Activated CD8-positive, alpha-beta T cell treated with anti-CD3 and anti-CD28 coated beads for 36 hours (primary cell): ENCODE results near the gene ATPAF2. TPM values are rescaled to one million over a fixed set of nuclear protein-coding genes. Genes with fewer than 3 reads are reported as not detected.

Source experiments
- ATAC-seq: fragments of 200-7000 bp; cut with Tn5 transposase; one replicate; pipeline ENCODE4 v1.10.0; 2021; ENCODE audit warnings: mild to moderate bottlenecking, moderate library complexity
- CTCF ChIA-PET: fragments of 350-600 bp; sonication (Branson Sonifier 250); formaldehyde crosslinking; loops from one replicate; lab custom pipeline; 2021; ENCODE audit warnings: antibody characterized with exemption; lab: Charles Lee
- POLR2A ChIA-PET: fragments of 350-600 bp; sonication (Branson Sonifier 250); formaldehyde crosslinking; loops from one replicate; lab custom pipeline; 2021; ENCODE audit warnings: antibody characterized with exemption; lab: Charles Lee
- DNase-seq: peaks from one replicate; pipeline ENCODE4 v3.0.0-alpha.2; 2020
- H3K27ac Mint-ChIP-seq: one replicate; pipeline ENCODE4 v1.8.0; 2021; ENCODE audit warnings: mild to moderate bottlenecking, mixed read lengths
- H3K27me3 Mint-ChIP-seq: one replicate; pipeline ENCODE4 v1.8.0; 2021; ENCODE audit warnings: mixed read lengths
- H3K36me3 Mint-ChIP-seq: one replicate; pipeline ENCODE4 v1.8.0; 2021; ENCODE audit warnings: low read depth, mixed read lengths
- H3K4me1 Mint-ChIP-seq: one replicate; pipeline ENCODE4 v1.8.0; 2021; ENCODE audit warnings: low read depth, mixed read lengths
- H3K4me3 Mint-ChIP-seq: one replicate; pipeline ENCODE4 v1.8.0; 2021; ENCODE audit warnings: mild to moderate bottlenecking, moderate library complexity, mixed read lengths
- H3K9me3 Mint-ChIP-seq: one replicate; pipeline ENCODE4 v1.8.0; 2021; ENCODE audit warnings: mixed read lengths
- CTCF ChIP-seq: fragments of 200-600 bp; IDR thresholded peaks from one replicate; pipeline ENCODE4 v1.8.0; 2022; ENCODE audit warnings: antibody characterized with exemption, mild to moderate bottlenecking
- intact Hi-C: fragments of 100-400 bp; cut with micrococcal nuclease; formaldehyde crosslinking; loops from one replicate; pipeline ENCODE4 v1.10.0; 2022
- total RNA-seq, 2 experiments: library from RNA; stranded (reverse); gene quantifications; one replicate each; pipeline ENCODE4 v1.2.3, GENCODE V29; 2021

Gene ATPAF2
- total RNA-seq, 2 experiments from 2014 or later: 28.5 to 29.7 TPM

- no peak overlapping the region for H3K4me3 Mint-ChIP-seq
Observed at GRCh38 chr17:17978481-17979424, 60.2 kb downstream of the ATPAF2 start.

GRCh38 chr17:17976931-17977570 is 61.9 kb downstream of the ATPAF2 start:
- intact Hi-C loops: loop anchor here (5.0 kb wide), 1 partner anchor 60 kb away; the partner anchor contains the start of genes ATPAF2 and GID4
- Mint-ChIP-seq H3K27ac (no peak overlapping the region), H3K4me1 (peaks cover 6% of the 10 kb centered on the region), H3K36me3 (no peaks in the 10 kb centered on the region), H3K27me3 (no peaks in the 10 kb centered on the region), H3K9me3 (no peaks in the 10 kb centered on the region), H3K4me3 (no peak overlapping the region)
- POLR2A ChIA-PET: no interaction called here
- no peak for ATAC-seq
- DNase-seq: no peak
- CTCF ChIA-PET: interaction anchor here (1.2 kb wide), 1 partner anchor 8 kb away, joined by 3 read pairs; no protein-coding TSS in a partner anchor
- no peak for TF ChIP-seq CTCF

More at GRCh38 chr17:17978481-17979424, 60.2 kb downstream of the ATPAF2 start:
- intact Hi-C loops: loop anchor here (5.0 kb wide), 1 partner anchor 59 kb away; the partner anchor contains the start of genes ATPAF2 and GID4
- Mint-ChIP-seq H3K36me3 (no peaks in the 10 kb centered on the region), H3K27ac (no peak overlapping the region), H3K4me1 (no peaks in the 10 kb centered on the region), H3K27me3 (no peaks in the 10 kb centered on the region), H3K9me3 (no peaks in the 10 kb centered on the region)
- DNase-seq: no peak
- POLR2A ChIA-PET: no interaction called here
- CTCF ChIA-PET: interaction anchor here (1.2 kb wide), 1 partner anchor 13 kb away, joined by 3 read pairs; no protein-coding TSS in a partner anchor
- no peak for ATAC-seq
- no peak for TF ChIP-seq CTCF

- ChIA-PET POLR2A (interaction anchor here (0.7 to 1.0 kb wide), 2 partner anchors 17 to 989 kb away, joined by 3 read pairs; no protein-coding TSS in a partner anchor), CTCF (no interaction called here)
- Mint-ChIP-seq H3K27me3 (no peaks in the 10 kb centered on the region), H3K4me3 (no peak overlapping the region), H3K27ac (no peak overlapping the region), H3K9me3 (no peaks in the 10 kb centered on the region), H3K36me3 (no peaks in the 10 kb centered on the region), H3K4me1 (peaks cover 16% of the 10 kb centered on the region)
- DNase-seq: no peak
- intact Hi-C loops: loop anchor here (5.0 kb wide), 1 partner anchor 62 kb away; the partner anchor contains the start of genes ATPAF2 and GID4
- no peak for TF ChIP-seq CTCF
- no peak for ATAC-seq
Observed at GRCh38 chr17:17975436-17975835, 63.5 kb downstream of the ATPAF2 start.

- H3K27me3 Mint-ChIP-seq: no peaks in the 10 kb centered on the region
- CTCF ChIA-PET: interaction anchor here (0.7 to 1.7 kb wide), 9 partner anchors 12 to 160 kb away, joined by 3 to 6 read pairs (median 4); no protein-coding TSS in a partner anchor
- TF ChIP-seq CTCF: no peak
- peaks cover 27% of the 10 kb centered on the region for H3K4me1 Mint-ChIP-seq
- intact Hi-C loops: no loop called here
- no peaks in the 10 kb centered on the region for H3K9me3 Mint-ChIP-seq
- H3K4me3 Mint-ChIP-seq: peak overlapping the region; percentile 92
- H3K27ac Mint-ChIP-seq: peak overlapping the region; percentile 81
- no peak for ATAC-seq
- no peak for DNase-seq
- no peaks in the 10 kb centered on the region for H3K36me3 Mint-ChIP-seq
- POLR2A ChIA-PET: interaction anchor here (1.1 to 6.8 kb wide), 3 partner anchors 14 to 65 kb away, joined by 3 to 35 read pairs (median 4); no protein-coding TSS in a partner anchor
Observed at GRCh38 chr17:17972952-17973254, 66.1 kb downstream of the ATPAF2 start.
